Stimulated activated CD8-positive, alpha-beta memory T cell treated with anti-CD3 and anti-CD28 coated beads, Interleukin-4, amount 100 ng/mL, for 4 hours (primary cell): ENCODE measurements around the gene CDCA4.

Source experiments
- DNase-seq, 2 donors: peaks; one replicate each; pipeline ENCODE4 v3.0.0-alpha.2; 2020; ENCODE audit warnings: low read depth in 2 of 2, low spot score in 1 of 2

Gene CDCA4

DNA sequence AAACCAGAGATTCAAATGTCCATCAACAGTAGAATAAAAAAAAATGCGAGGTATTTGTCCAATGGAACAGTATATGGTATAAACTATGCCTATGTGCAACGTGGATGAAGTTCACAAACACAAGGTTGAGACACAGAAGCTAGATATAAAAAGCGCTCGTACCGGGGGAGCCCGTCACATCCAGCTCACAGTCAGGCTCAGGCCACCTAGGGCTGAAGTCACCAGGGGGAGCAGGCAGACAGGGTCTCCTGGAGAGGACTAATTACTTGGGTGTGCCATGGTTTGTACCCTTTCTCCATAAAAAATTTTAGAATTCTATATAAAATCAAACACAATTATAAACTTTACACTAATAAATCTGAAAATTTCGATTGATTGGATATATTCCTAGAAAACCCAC is 56.3 kb downstream of the CDCA4 start:
- DNase-seq: no peak
